Measurements from ENCODE around the gene ZDHHC11B.
"Not testable (repeated sequence)": the region's sequence is repeated elsewhere in the genome, so short reads cannot be mapped to it uniquely, and the experiment has no call there.

Gene ZDHHC11B, protein sequence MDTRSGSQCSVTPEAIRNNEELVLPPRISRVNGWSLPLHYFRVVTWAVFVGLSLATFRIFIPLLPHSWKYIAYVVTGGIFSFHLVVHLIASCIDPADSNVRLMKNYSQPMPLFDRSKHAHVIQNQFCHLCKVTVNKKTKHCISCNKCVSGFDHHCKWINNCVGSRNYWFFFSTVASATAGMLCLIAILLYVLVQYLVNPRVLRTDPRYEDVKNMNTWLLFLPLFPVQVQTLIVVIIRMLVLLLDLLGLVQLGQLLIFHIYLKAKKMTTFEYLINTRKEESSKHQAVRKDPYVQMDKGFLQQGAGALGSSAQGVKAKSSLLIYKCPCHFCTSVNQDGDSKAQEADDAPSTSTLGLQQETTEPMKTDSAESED

DNA sequence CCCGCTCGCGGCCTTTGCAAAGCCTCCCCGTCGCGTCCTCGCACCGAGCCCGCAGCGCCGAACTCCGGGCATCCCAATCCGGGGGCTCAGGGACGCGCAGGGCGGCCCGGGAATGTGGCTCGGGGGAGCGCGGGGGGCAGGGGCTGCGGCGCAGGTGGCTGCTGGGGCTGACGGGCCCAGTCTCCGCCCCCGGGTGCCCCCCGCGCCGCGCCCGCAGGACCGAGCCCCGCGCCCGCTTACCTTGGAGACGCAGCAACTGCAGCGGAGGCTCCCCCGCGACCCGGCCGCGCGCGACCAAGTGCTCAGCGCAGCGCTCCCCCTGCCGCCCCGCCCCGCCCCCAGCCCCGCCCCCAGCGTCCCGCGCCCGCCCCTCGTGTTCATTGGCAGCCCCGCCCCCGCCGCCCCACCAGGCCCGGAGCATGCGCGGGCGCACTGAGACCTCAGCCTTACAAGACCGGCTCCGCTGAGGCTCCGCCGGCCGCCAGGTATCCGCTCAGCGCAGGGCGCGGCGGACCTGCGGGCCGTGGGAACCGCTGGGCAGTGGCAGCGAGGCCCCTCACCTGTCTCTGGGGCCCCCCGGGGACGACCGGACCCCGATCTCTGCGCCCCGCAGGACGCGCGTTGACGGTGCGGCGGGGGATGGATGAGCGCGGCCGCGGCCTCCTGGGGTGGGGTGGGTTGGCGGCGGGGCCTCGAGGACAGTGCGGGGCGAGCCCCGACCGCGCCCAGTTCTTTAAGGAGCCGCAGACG, at the start of gene ZDHHC11B:
TSS of gene ZDHHC11B (minus strand) at position 302 of the 750 bp plus-strand sequence. CDS start 17,810 bp downstream, outside the sequence.
- DNase-seq (ENCODE audit: low spot score): peak; percentile 96

DNA sequence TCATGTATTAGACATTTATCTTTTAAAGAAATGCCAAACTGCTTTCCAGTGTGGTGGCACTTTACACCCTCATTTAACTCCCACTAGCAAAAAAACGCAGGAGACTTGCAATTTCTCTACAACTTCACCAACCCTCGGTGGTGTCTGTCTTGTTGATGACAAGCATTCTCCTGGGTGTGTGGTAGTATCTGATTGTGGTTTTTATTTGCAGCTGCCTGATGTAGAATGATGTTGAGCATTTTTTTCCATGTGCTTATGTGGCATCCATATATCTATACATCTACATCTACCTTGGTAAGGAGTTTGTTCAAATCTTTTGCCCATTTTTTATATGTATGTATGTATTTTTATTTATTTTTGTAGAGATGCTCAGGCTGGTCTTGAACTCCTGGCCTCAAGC, 49.5 kb upstream of the ZDHHC11B start:
- DNase-seq (ENCODE audit: low spot score): not testable (repeated sequence)

DNA sequence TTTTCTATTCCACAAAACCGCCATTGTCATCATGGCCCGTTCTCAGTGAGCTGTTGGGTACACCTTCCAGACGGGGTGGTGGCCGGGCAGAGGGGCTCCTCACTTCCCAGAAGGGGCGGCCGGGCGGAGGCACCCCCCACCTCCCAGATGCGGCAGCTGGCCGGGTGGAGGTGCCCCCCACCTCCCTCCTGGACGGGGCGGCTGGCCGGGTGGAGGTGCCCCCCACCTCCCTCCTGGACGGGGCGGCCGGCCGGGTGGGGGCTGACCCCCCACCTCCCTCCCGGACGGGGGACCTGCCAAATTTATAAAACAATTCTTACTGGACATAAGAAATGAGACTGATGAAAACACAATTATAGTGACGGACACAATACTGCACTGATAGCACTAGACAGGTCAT, 43.7 kb upstream of the ZDHHC11B start:
- not testable (repeated sequence) for DNase-seq (ENCODE audit: low spot score)

DNA sequence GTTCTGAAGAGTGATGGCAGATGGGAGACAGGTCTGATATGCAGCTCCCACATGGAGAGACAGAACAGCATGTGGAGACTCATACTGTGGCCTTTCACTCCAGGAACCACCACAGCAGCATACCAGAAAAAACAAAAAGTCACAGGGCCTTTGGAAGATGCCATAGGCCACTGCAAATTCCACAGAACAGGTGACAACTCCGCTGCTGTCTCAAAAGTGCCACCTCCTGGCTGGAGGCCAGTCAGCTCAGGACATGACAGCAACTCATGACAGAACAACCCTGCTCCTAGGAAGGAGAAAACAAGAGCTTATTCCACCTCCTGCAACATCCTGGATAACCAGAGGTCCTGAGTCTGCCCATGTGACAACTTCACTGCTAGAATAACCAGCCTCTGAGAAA, 41.0 kb upstream of the ZDHHC11B start:
- not testable (repeated sequence) for DNase-seq (ENCODE audit: low spot score)

DNA sequence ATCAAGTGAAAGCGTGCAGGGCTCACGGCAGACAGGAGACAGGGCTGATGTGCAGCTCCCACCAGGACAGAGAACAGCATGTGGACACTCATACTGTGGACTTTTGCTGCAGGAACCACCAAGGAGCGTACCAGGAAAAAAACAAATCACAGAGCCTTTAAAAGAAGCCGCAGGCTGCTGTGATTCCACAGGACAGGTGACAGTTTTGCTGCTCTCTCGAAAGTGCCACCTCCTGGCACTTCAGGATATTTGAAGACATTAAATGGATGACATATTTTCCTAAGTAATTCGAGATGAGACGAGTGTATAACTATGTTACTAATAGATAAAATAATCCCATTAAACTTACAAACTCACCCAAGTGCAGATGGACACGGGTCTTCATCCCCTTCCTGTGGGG, 37.0 kb upstream of the ZDHHC11B start:
- no peak for DNase-seq (ENCODE audit: low spot score)
- TF ChIP-seq, protein P1, sequence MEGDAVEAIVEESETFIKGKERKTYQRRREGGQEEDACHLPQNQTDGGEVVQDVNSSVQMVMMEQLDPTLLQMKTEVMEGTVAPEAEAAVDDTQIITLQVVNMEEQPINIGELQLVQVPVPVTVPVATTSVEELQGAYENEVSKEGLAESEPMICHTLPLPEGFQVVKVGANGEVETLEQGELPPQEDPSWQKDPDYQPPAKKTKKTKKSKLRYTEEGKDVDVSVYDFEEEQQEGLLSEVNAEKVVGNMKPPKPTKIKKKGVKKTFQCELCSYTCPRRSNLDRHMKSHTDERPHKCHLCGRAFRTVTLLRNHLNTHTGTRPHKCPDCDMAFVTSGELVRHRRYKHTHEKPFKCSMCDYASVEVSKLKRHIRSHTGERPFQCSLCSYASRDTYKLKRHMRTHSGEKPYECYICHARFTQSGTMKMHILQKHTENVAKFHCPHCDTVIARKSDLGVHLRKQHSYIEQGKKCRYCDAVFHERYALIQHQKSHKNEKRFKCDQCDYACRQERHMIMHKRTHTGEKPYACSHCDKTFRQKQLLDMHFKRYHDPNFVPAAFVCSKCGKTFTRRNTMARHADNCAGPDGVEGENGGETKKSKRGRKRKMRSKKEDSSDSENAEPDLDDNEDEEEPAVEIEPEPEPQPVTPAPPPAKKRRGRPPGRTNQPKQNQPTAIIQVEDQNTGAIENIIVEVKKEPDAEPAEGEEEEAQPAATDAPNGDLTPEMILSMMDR (IDR thresholded peaks at IDR 0.05; ENCODE audit: extremely low read depth, missing control alignments): no peak

DNA sequence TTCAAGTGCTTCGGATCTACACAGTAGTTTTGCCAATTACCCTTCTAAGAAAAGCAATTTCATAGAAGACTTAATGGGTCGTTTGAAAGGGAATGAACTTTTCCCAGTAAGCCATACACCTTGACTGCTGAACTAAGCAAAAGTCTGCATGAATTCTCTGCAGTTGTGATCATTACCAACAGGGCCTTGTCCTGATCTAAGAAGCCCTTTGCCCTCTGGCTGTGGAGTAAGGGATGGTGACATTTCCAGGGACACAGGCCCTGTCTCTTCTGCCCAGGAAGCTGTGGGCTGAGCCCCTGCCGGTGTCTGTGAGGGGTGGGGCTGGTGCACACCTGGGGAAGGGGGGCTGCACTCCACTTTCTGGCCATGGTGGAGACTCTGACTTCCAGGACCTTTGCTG, 35.7 kb upstream of the ZDHHC11B start:
- TF ChIP-seq, protein P1 (IDR thresholded peaks at IDR 0.05; ENCODE audit: extremely low read depth, missing control alignments): no peak

DNA sequence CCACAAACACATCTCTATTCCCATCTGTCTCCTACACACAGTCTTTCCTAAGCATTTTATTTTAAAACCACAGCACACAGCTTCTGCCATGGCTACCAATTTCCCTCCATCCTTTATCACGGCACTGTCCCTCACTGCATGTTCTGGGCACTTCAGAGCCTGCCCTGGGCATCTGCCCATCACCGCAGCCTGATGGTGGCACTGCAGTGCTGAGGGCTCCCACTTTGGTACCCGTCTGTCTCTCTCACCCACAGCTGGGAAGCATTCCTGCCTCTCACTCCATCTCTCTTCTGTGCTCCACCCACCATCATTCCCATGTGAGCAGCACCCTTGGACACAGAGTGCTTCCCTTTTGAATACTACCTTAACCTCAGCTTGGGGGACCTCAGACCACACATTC, 34.5 kb upstream of the ZDHHC11B start:
- DNase-seq (ENCODE audit: low spot score): no peak

More for the DNA sequence above, 35.7 kb upstream of the ZDHHC11B start:
- no peak for DNase-seq (ENCODE audit: low spot score)

DNA sequence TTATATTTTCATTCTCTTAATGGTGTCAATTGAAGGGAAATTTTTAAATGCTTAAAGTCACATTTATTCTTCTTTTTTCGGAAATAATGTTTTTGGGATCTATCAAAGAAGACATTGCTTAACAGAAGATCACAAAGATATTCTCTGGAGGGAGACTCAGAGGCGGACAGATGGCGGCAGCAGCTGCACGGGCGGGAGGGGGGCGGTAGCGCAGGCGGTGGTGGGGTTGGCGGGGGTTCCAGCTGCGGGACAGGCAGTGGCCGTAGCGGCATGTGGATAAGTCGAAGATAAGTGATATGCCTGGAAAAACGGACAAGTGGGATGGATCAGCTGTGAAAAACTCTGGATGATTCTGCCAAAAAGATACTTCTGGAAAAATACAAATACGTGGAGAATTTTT, 31.6 kb upstream of the ZDHHC11B start:
- no peak for DNase-seq (ENCODE audit: low spot score)
- TF ChIP-seq, protein P1 (IDR thresholded peaks at IDR 0.05; ENCODE audit: extremely low read depth, missing control alignments): no peak

More for the DNA sequence above, 34.5 kb upstream of the ZDHHC11B start:
- TF ChIP-seq, protein P1 (IDR thresholded peaks at IDR 0.05; ENCODE audit: extremely low read depth, missing control alignments): no peak

DNA sequence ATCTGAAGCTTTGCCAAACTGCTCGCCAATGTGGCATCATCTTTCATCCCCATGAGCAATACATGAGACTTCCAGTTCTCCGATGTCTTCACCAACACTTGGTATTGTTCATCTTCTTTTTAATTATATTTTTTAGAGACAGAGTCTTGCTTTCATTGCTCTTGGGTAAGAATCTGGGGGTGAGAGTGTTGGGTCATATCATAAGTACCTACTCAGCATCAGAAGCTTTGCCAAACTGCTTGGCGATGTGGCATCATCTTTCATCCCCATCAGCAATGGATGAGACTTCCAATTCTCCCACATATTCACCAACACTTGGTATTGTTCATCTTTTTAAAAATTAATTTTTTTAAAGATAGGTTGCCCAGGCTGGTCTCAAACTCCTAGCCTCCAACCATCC, 30.9 kb upstream of the ZDHHC11B start:
- DNase-seq (ENCODE audit: low spot score): no peak
- TF ChIP-seq, protein P1 (IDR thresholded peaks at IDR 0.05; ENCODE audit: extremely low read depth, missing control alignments): no peak

DNA sequence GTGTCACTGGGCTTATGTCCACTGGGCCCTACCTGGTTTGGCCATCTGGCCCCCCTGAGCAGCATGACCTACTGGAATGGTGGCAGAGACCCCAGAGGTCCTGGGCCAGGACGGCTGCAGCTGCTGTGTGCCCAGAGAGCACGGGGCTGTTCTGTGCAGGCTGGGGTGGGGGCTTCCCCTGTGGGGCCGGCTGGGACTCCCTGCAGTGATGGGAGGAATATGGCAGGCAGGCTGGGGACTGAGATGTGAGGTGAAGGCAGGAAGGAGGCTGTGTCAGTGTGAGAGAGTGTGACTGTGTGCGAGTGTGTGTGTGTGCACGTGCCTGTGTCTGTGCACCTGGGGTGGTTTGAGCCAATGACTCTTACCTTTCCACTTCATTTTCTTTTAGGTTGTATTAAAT, 29.0 kb upstream of the ZDHHC11B start:
- not testable (repeated sequence) for DNase-seq (ENCODE audit: low spot score)

DNA sequence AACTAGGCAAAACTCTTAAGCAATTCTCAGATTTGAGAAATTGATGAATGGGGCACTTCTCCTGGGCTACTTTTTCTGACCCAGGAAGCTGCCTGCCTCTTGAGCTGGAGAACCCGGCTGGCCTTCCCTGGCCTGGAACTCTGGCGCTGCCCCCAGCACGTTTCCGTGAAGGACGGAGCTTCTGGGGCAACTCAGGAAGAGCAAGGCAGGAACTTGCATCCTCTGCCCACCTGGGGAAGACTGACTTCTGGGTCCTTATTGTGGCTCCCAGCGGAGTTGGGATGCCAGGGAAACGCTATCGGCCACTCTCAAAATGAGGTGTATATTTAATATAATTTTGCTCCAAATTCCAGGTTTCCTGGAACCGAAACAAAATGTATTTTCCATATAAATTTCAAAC, 26.9 kb upstream of the ZDHHC11B start:
- not testable (repeated sequence) for DNase-seq (ENCODE audit: low spot score)

DNA sequence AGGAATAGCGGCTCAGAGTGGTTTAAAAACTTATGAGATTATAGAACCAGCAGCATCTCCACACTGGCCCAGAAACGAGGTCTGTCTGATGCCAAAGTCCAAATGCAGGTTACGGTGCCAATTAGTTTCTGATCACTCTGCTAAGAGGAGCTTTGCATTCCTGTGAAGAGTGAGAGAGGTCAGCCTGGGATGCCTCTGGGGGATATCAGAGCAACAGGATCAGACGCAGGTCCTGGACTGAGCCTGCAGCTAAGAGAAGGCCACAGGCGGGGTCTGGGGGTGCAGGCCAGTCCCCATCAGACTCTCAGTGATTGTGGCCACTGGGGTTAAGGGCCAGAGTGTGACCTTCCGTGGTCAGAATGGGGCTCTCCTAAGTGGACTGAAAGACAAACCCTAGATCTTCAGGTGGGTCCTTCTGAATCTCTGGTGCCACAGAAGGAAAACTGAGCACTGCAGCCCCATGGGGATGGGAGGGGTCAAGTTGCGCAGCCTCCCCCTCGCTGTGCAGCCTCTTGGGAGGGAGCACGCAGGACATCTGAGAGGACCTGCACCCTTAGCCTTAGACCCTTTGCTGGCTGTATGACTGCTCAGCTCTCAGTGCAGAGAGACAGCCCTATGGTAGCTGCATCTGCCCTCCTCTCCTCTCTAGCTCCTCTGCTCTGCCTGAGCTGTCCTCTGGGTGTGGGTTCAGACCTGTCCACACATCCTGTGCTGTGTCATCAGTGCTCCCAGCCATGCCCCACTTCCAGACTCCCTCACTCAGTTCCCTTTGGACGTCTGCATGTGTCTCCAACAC, 23.4 kb upstream of the ZDHHC11B start:
- DNase-seq (ENCODE audit: low spot score): not testable (repeated sequence)
